HepG2 (cell line): Measurements from ENCODE around the gene CES2. TPM values are rescaled to one million over a fixed set of nuclear protein-coding genes. Genes with fewer than 3 reads are reported as not detected.

ENCODE experiments used
- ATF7-NPFF ChIP-seq: sonication (generic); formaldehyde crosslinking; IDR thresholded peaks from 2 replicates; pipeline ENCODE4 v1.8.1; 2023; ENCODE audit warnings: mild to moderate bottlenecking, low read depth, missing genetic modification reagents, moderate library complexity
- CREM ChIP-seq, 2 experiments: sonication (generic) in 1 of 2; formaldehyde crosslinking in 1 of 2; IDR thresholded peaks; 2 replicates each; pipeline versions ENCODE4 v1.4.0 to v1.6.1; 2016 to 2020; ENCODE audit warnings: antibody characterized with exemption in 1 of 2, mild to moderate bottlenecking in 1 of 2, missing genetic modification reagents in 1 of 2
- KAT2B ChIP-seq: fragments of 150-350 bp; IDR thresholded peaks from 2 replicates; pipeline ENCODE4 v1.6.1; 2014; ENCODE audit warnings: low read depth, low read length, borderline replicate concordance
- MAZ ChIP-seq, 2 experiments: sonication (generic) in 1 of 2; formaldehyde crosslinking in 1 of 2; IDR thresholded peaks; 2 replicates each; pipeline versions ENCODE4 v1.5.0 to v1.6.1; 2012 to 2020; ENCODE audit warnings: low read depth in 2 of 2, mild to moderate bottlenecking in 2 of 2, borderline replicate concordance in 1 of 2, improper control_type of control experiment in 1 of 2, low read length in 1 of 2, missing genetic modification reagents in 1 of 2, moderate library complexity in 1 of 2
- NFIB ChIP-seq: sonication (generic); formaldehyde crosslinking; IDR thresholded peaks from 2 replicates; pipeline ENCODE4 v1.9.0; 2021; ENCODE audit warnings: missing genetic modification reagents, mild to moderate bottlenecking, borderline replicate concordance
- RFX5 ChIP-seq: IDR thresholded peaks from 2 replicates; pipeline ENCODE4 v1.6.1; 2011; ENCODE audit warnings: low read depth, low read length, improper control_type of control experiment
- SMAD1 ChIP-seq: sonication (generic); formaldehyde crosslinking; IDR thresholded peaks from 2 replicates; pipeline ENCODE4 v1.4.0; 2020; ENCODE audit warnings: missing genetic modification reagents, low read depth, mild to moderate bottlenecking, borderline replicate concordance
- ZFP82 ChIP-seq: sonication (generic); formaldehyde crosslinking; IDR thresholded peaks from 2 replicates; pipeline ENCODE4 v1.5.1; 2020; ENCODE audit warnings: mild to moderate bottlenecking, missing genetic modification reagents, borderline replicate concordance
- ZNF230 ChIP-seq: sonication (generic); formaldehyde crosslinking; IDR thresholded peaks from 2 replicates; pipeline ENCODE4 v1.4.0; 2020; ENCODE audit warnings: mild to moderate bottlenecking, missing genetic modification reagents
- ZNF598 ChIP-seq: sonication (generic); formaldehyde crosslinking; IDR thresholded peaks from 2 replicates; pipeline ENCODE4 v1.5.1; 2020; ENCODE audit warnings: mild to moderate bottlenecking, missing genetic modification reagents, borderline replicate concordance
- polyA plus RNA-seq, 8 experiments: library from polyadenylated mRNA; depleted of rRNA in 3 of 8; stranded (reverse) in 7 of 8; unstranded in 1 of 8; fragments of >200 nt; fragmentation: Illumina TruSeq in 4 of 8; extraction: Trizol in 4 of 8; gene quantifications; 2 replicates each; pipeline versions ENCODE4 v1.2.1 to v1.2.3, GENCODE V29; 2011 to 2016; ENCODE audit warnings: low read depth in 4 of 8, missing spikeins in 1 of 8, mixed read lengths in 1 of 8; ENCODE audit not compliant: insufficient read depth in 1 of 8
- total RNA-seq, 5 experiments: library from RNA; depleted of rRNA; stranded (reverse); fragments of >200 nt; fragmentation: Illumina TruSeq; extraction: Trizol; gene quantifications; 2 replicates each; pipeline ENCODE4 v1.2.3, GENCODE V29; 2016; ENCODE audit warnings: low read depth in 1 of 5
- TF ChIP-seq, protein P1 (sequence below), 2 experiments: sonication (generic) in 1 of 2; formaldehyde crosslinking in 1 of 2; IDR thresholded peaks; 2 replicates each; pipeline versions ENCODE4 v1.4.0 to v1.6.1; 2016 to 2020; ENCODE audit warnings: borderline replicate concordance in 1 of 2, low read depth in 1 of 2, mild to moderate bottlenecking in 1 of 2, missing genetic modification reagents in 1 of 2
- TF ChIP-seq, protein P2 (sequence below): sonication (generic); formaldehyde crosslinking; IDR thresholded peaks from 2 replicates; pipeline ENCODE4 v1.5.1; 2020; ENCODE audit warnings: mild to moderate bottlenecking, missing genetic modification reagents, borderline replicate concordance
- TF ChIP-seq, protein P3 (sequence below): sonication (generic); formaldehyde crosslinking; IDR thresholded peaks from 2 replicates; pipeline ENCODE4 v1.9.0; 2021; ENCODE audit warnings: missing genetic modification reagents, mild to moderate bottlenecking, borderline replicate concordance

CES2 gene
- total and polyA plus RNA-seq, 2 of the 13 experiments (the other 11 are each of a cell fraction or from before 2014, with no cell fraction given) = 50.6 to 63.8 TPM

DNA sequence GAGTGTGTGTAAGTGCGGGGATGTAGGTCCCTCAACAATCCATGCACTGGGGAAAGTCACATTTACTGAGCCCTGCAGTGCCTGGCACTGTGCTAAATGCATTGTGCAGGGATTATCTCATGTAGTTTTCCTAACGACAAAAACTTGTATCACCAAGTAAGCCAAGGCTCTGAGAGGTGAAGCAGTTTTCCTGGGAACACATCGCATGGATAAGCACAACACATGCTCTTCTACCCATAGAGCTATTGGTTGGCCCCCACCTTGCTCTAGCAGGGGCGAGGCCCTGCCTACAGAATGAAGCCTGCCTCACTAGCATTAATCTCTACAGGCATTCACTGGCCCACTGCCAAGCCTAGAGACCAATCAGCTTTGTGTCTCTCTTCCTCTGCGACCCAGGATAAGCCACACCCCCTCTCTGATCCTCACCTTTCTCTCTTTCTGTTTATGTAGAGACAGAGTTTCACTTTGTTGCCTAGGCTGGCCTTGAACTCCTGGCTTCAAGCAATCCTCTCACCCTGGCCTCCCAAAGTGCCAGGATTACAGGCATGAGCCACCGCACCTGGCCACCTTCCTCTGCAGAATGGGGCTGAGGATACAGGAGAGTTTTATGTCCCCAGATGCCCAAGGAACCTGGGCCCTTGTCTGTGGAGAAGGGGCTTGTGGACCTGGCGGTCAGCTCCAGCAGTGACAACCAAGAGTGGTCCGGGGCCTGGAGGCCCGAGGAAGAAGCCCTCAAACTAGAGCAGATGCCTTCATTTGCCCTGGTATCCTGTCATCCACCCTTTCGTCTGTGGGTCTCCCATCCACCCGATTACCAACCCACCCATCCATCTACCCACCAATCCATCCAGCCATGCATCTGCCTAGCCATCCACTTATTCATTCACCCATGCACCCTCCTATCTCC, 29.4 kb upstream of the CES2 start (continued):
- TF ChIP-seq RFX5 (peak; percentile 34; the same call in 1 of the 2 replicates), NFIB (CRISPR knock-in tag) (peak; percentile 56; the same call in 1 of the 2 replicates), ZNF598 (CRISPR knock-in tag) (0 out of 2 replicates have a peak, but pooled peaks have one; percentile 22), MAZ (IDR thresholded peaks at IDR 0.05; ENCODE audit: borderline replicate concordance, low read depth, low read length) (peak; percentile 63), MAZ (CRISPR knock-in tag; IDR thresholded peaks at IDR 0.05; ENCODE audit: low read depth) (no peak), ZNF230 (CRISPR knock-in tag) (0 out of 2 replicates have a peak, but pooled peaks have one; percentile 46), CREM (IDR thresholded peaks at IDR 0.05) (peak; percentile 22; the same call in 1 of the 2 replicates), CREM (CRISPR knock-in tag; IDR thresholded peaks at IDR 0.05) (no peak), KAT2B (no peak), ATF7-NPFF (CRISPR knock-in tag) (peak; percentile 73; the same call in 1 of the 2 replicates), SMAD1 (peak; percentile 68; the same call in 1 of the 2 replicates), ZFP82 (no peak)
- TF ChIP-seq, protein P1, sequence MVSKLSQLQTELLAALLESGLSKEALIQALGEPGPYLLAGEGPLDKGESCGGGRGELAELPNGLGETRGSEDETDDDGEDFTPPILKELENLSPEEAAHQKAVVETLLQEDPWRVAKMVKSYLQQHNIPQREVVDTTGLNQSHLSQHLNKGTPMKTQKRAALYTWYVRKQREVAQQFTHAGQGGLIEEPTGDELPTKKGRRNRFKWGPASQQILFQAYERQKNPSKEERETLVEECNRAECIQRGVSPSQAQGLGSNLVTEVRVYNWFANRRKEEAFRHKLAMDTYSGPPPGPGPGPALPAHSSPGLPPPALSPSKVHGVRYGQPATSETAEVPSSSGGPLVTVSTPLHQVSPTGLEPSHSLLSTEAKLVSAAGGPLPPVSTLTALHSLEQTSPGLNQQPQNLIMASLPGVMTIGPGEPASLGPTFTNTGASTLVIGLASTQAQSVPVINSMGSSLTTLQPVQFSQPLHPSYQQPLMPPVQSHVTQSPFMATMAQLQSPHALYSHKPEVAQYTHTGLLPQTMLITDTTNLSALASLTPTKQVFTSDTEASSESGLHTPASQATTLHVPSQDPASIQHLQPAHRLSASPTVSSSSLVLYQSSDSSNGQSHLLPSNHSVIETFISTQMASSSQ (IDR thresholded peaks at IDR 0.05; ENCODE audit: low read depth) = no peak; the same call in 1 of the 2 replicates
- TF ChIP-seq, protein P1 (CRISPR knock-in tag; IDR thresholded peaks at IDR 0.05; ENCODE audit: borderline replicate concordance) = peak; percentile 79; the same call in 1 of the 2 replicates
- TF ChIP-seq, protein P2, sequence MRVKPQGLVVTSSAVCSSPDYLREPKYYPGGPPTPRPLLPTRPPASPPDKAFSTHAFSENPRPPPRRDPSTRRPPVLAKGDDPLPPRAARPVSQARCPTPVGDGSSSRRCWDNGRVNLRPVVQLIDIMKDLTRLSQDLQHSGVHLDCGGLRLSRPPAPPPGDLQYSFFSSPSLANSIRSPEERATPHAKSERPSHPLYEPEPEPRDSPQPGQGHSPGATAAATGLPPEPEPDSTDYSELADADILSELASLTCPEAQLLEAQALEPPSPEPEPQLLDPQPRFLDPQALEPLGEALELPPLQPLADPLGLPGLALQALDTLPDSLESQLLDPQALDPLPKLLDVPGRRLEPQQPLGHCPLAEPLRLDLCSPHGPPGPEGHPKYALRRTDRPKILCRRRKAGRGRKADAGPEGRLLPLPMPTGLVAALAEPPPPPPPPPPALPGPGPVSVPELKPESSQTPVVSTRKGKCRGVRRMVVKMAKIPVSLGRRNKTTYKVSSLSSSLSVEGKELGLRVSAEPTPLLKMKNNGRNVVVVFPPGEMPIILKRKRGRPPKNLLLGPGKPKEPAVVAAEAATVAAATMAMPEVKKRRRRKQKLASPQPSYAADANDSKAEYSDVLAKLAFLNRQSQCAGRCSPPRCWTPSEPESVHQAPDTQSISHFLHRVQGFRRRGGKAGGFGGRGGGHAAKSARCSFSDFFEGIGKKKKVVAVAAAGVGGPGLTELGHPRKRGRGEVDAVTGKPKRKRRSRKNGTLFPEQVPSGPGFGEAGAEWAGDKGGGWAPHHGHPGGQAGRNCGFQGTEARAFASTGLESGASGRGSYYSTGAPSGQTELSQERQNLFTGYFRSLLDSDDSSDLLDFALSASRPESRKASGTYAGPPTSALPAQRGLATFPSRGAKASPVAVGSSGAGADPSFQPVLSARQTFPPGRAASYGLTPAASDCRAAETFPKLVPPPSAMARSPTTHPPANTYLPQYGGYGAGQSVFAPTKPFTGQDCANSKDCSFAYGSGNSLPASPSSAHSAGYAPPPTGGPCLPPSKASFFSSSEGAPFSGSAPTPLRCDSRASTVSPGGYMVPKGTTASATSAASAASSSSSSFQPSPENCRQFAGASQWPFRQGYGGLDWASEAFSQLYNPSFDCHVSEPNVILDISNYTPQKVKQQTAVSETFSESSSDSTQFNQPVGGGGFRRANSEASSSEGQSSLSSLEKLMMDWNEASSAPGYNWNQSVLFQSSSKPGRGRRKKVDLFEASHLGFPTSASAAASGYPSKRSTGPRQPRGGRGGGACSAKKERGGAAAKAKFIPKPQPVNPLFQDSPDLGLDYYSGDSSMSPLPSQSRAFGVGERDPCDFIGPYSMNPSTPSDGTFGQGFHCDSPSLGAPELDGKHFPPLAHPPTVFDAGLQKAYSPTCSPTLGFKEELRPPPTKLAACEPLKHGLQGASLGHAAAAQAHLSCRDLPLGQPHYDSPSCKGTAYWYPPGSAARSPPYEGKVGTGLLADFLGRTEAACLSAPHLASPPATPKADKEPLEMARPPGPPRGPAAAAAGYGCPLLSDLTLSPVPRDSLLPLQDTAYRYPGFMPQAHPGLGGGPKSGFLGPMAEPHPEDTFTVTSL (CRISPR knock-in tag) = no peak; the same call in 1 of the 2 replicates
- TF ChIP-seq, protein P3, sequence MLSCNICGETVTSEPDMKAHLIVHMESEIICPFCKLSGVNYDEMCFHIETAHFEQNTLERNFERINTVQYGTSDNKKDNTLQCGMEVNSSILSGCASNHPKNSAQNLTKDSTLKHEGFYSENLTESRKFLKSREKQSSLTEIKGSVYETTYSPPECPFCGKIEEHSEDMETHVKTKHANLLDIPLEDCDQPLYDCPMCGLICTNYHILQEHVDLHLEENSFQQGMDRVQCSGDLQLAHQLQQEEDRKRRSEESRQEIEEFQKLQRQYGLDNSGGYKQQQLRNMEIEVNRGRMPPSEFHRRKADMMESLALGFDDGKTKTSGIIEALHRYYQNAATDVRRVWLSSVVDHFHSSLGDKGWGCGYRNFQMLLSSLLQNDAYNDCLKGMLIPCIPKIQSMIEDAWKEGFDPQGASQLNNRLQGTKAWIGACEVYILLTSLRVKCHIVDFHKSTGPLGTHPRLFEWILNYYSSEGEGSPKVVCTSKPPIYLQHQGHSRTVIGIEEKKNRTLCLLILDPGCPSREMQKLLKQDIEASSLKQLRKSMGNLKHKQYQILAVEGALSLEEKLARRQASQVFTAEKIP (CRISPR knock-in tag) = no peak
